ENCODE results near the gene CST2.
"Not testable (repeated sequence)": the region's sequence is repeated elsewhere in the genome, so short reads cannot be mapped to it uniquely, and the experiment has no call there.

The CST2 gene

GRCh38 chr20:23826541-23827021 lies at the start of gene CST2:
Gene CST2 (minus strand): TSS chr20:23826729. CDS start chr20:23826660, 69 bp downstream.
- peak; percentile 25 for DNase-seq (ENCODE audit: low spot score)

GRCh38 chr20:23875606-23876237 lies 49.2 kb upstream of the CST2 start:
- DNase-seq (ENCODE audit: low spot score), result no peak

GRCh38 chr20:23874747-23875146 lies 48.2 kb upstream of the CST2 start:
- DNase-seq (ENCODE audit: low spot score), result no peak

DNA sequence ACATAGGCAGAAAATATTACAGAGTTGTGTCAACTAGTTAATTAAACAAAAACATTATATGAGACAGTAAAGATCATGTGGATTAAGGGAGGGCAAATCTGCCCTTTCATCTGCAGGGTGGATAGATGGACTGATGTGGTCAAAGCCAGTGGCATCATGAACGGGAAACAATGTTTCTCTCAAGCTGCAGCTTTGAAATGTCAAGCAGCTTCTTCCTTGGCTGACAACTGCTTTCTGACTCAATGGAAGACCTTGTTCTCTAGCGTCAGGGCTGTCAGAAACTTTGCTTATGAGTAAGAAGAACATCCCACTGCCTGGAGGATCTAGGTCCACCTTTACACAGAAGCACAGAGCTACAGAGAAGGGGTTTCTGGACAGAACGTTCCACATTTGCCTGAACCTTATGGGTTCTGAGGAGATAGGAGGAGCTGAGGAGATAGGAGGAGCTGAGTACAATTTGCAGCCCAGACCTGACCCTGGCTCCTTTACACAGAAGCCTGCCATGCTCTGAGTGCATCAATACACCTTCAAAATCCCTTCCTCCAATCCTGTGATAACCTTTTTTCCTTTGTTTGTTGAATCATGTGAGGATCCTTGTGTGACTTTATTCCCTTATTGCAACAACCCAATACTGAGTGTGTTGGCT lies 47.0 kb upstream of the CST2 start:
- no peak for DNase-seq (ENCODE audit: low spot score)

DNA sequence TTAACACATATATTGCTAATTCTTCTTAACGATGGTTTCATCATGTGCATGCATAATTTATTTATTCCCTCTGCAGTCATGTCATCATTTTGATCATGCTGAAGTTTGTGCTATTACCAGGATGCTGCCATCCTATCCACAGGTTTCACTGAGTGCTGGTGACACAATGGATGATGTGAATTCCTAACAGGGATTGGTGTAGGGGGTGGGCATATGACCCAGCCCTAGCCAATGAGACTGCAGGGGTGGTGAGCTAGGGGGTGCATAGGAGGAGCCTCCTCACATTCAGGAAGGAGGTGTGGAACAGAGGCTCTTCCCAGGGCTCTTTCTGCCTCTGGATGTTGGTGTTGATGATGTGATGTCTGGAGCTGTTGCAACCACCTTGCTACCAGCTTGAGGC lies 45.5 kb upstream of the CST2 start:
- no peak for DNase-seq (ENCODE audit: low spot score)

- DNase-seq (ENCODE audit: low spot score), result no peak
These were observed 43.9 kb upstream of the CST2 start for GRCh38 chr20:23870461-23870860.

DNA sequence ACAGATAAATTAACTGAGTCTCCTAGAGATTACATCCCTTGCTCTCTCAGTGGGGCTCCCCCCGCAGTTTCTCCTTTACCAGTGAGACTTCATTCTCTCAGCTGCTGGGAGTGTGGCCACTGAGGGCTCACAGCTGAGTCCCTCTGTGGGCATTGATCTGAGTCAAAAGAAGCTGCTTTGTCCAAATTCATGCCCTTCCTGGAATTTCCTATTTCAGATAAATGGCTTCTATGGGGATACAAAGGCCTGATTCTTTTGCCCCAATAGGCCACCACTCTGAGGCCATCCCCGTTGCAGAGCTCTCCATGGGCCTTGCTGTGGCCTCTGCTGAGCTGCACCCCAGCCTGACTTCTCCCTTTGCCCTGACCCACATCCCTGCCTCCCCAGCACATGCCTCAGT lies 43.0 kb upstream of the CST2 start:
- no peak for DNase-seq (ENCODE audit: low spot score)

DNA sequence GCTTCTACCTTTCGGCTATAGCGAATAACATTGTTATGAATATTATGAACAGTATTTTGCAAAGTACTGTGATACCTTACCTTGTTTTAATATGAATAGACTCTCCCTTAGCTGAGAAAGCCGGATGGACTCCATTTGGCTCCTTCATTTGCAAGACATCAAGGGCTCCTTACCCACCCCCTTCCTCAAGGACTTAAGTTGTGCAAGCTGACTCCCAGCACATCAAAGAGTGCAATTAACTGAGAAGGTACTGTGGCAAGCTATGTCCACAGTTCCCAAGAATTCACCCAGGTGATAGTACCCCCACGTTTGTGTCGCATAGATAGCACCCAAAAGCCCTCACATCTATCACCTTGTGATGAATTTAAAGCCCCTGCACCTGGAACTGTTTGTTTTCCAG lies 41.8 kb upstream of the CST2 start:
- no peak for DNase-seq (ENCODE audit: low spot score)

- no peak for DNase-seq (ENCODE audit: low spot score)
These were observed 40.7 kb upstream of the CST2 start for GRCh38 chr20:23867152-23867776.

GRCh38 chr20:23860771-23861170 lies 34.2 kb upstream of the CST2 start:
- not testable (repeated sequence) for DNase-seq (ENCODE audit: low spot score)

- no peak for DNase-seq (ENCODE audit: low spot score)
These were observed 31.6 kb upstream of the CST2 start for GRCh38 chr20:23857962-23858595.

GRCh38 chr20:23856736-23857135 lies 30.2 kb upstream of the CST2 start:
- DNase-seq (ENCODE audit: low spot score), result no peak

GRCh38 chr20:23856226-23856625 lies 29.7 kb upstream of the CST2 start:
- no peak for DNase-seq (ENCODE audit: low spot score)

GRCh38 chr20:23841693-23842092 lies 15.2 kb upstream of the CST2 start:
- DNase-seq (ENCODE audit: low spot score), result no peak

- no peak for DNase-seq (ENCODE audit: low spot score)
These were observed 9.2 kb upstream of the CST2 start for GRCh38 chr20:23835716-23836115.

- no peak for DNase-seq (ENCODE audit: low spot score)
These were observed 6.4 kb upstream of the CST2 start for GRCh38 chr20:23832775-23833513.

GRCh38 chr20:23831961-23832360 lies 5.4 kb upstream of the CST2 start:
- peak; percentile 63 for DNase-seq (ENCODE audit: low spot score)

DNA sequence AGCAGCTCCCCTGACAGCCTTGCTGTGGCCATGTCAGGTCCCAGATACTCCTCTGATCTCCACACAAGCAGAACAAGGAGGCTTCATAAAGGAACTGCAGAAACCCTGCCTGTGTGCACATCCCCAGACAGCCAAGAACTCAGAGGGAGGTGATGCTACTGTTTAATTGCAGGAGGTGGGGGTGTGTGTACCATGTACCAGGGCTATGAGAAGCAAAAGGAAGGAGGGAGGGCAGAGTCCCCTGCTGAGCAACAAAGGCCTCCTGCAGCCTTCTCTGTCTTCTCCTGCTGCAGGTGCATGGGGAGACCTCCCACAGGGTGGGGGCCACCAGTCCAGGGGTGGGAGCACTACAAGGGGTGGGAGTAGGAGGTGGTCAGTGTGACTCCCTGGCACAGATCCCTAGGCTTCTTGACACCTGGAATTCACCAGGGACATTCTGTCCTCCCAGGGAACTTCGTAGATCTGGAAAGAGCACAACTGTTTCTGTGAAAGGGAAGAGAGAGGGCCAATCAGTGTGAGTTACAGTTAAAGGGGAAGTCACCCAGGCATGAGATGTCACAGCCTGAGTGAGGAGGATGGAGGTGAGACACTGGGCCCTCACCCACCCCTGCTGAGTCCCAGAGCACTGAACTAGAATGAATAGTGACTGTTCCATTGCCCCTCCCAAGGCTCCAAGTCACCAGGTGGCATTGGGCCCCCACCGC lies 2.8 kb downstream of the CST2 start:
- no peak for DNase-seq (ENCODE audit: low spot score)

DNA sequence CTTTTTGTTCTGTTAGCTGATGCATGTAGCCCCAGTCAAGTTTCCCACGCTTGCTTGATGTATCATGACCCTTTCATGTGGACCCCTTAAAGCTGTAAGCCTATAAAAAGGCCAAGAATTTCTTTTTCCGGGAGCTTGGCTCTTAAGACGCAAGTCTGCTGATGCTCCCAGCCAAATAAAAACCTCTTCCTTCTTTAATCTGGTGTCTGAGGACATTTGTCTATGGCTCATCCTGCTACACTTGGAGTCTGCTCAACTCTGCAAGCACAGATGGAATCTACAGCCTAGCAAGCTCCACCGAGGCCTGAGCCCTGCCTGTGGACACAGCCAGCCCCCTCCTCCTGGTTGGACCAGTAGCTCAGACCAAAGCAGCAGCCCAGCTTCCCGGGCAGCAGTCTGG lies 3.4 kb downstream of the CST2 start:
- no peak for DNase-seq (ENCODE audit: low spot score)

DNA sequence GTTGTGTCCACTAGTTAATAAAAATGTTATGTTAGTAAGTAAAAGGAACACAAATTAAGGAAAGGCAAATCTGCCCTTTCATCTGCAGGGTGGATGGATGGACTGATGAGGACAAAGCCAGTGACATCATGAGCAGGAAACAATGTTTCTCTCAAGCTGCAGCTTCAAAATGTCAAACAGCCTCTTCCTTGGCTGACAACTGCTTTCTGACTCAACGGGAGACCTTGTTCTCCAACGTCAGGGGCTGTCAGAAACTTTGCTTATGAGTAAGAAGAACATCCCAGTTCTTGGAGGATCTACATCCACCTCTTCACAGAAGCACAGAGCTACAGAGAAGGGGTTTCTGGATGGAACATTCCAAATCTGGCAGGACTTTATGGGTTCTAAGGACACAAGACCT lies 6.0 kb downstream of the CST2 start:
- DNase-seq (ENCODE audit: low spot score), result no peak

GRCh38 chr20:23811559-23811958 lies 15.0 kb downstream of the CST2 start:
- DNase-seq (ENCODE audit: low spot score), result not testable (repeated sequence)

GRCh38 chr20:23810349-23810748 lies 16.2 kb downstream of the CST2 start:
- DNase-seq (ENCODE audit: low spot score), result not testable (repeated sequence)
